CD4-positive, alpha-beta T cell treated with Interleukin-17A for 1 hour (primary cell): ENCODE measurements around the gene FIGNL2.
"Not testable (repeated sequence)": the region's sequence is repeated elsewhere in the genome, so short reads cannot be mapped to it uniquely, and the experiment has no call there.

ENCODE experiments used
- DNase-seq: peaks from one replicate; pipeline ENCODE4 v3.0.0-alpha.2; 2020

The FIGNL2 gene

GRCh38 chr12:51848326-51848727 lies at the start of gene FIGNL2:
Gene FIGNL2 (minus strand): TSS chr12:51848718. CDS start chr12:51822413, 26,305 bp downstream.
- DNase-seq = no peak

GRCh38 chr12:51897181-51897580 lies 48.7 kb upstream of the FIGNL2 start:
- DNase-seq = no peak

- no peak for DNase-seq
Observed at GRCh38 chr12:51896236-51896635, 47.7 kb upstream of the FIGNL2 start.

GRCh38 chr12:51895378-51896135 lies 47.0 kb upstream of the FIGNL2 start:
- no peak for DNase-seq

- DNase-seq = no peak
Observed at GRCh38 chr12:51893786-51894185, 45.3 kb upstream of the FIGNL2 start.

GRCh38 chr12:51891843-51892242 lies 43.3 kb upstream of the FIGNL2 start:
- no peak for DNase-seq

GRCh38 chr12:51890511-51891171 lies 42.1 kb upstream of the FIGNL2 start:
- DNase-seq = no peak

GRCh38 chr12:51890133-51890464 lies 41.6 kb upstream of the FIGNL2 start:
- DNase-seq = no peak

GRCh38 chr12:51889216-51890132 lies 41.0 kb upstream of the FIGNL2 start:
- no peak for DNase-seq

GRCh38 chr12:51888316-51889215 lies 40.0 kb upstream of the FIGNL2 start:
- no peak for DNase-seq

GRCh38 chr12:51887476-51888315 lies 39.2 kb upstream of the FIGNL2 start, which contains the start of gene ANKRD33:
Gene ANKRD33 (plus strand): TSS chr12:51888103. CDS start chr12:51888187, 84 bp downstream.
- DNase-seq = no peak

GRCh38 chr12:51886021-51886710 lies 37.6 kb upstream of the FIGNL2 start:
- peak; percentile 58 for DNase-seq

- DNase-seq = not testable (repeated sequence)
Observed at GRCh38 chr12:51885294-51886020, 36.9 kb upstream of the FIGNL2 start.

- no peak for DNase-seq
Observed at GRCh38 chr12:51884676-51885229, 36.2 kb upstream of the FIGNL2 start.

- no peak for DNase-seq
Observed at GRCh38 chr12:51883998-51884675, 35.6 kb upstream of the FIGNL2 start.

GRCh38 chr12:51883295-51883694 lies 34.8 kb upstream of the FIGNL2 start:
- DNase-seq = no peak

- no peak for DNase-seq
Observed at GRCh38 chr12:51879102-51879501, 30.6 kb upstream of the FIGNL2 start.

GRCh38 chr12:51874486-51874885 lies 26.0 kb upstream of the FIGNL2 start:
- no peak for DNase-seq

GRCh38 chr12:51874000-51874399 lies 25.5 kb upstream of the FIGNL2 start:
- no peak for DNase-seq
